ENCODE results near the gene TMEM255B. TPM values are rescaled to one million over a fixed set of nuclear protein-coding genes. Genes with fewer than 3 reads are reported as not detected.

TMEM255B gene
- total and polyA plus RNA-seq, 2 of the 4 experiments (the other 2 are of a cell fraction) = 0.36 to 0.94 TPM

DNA sequence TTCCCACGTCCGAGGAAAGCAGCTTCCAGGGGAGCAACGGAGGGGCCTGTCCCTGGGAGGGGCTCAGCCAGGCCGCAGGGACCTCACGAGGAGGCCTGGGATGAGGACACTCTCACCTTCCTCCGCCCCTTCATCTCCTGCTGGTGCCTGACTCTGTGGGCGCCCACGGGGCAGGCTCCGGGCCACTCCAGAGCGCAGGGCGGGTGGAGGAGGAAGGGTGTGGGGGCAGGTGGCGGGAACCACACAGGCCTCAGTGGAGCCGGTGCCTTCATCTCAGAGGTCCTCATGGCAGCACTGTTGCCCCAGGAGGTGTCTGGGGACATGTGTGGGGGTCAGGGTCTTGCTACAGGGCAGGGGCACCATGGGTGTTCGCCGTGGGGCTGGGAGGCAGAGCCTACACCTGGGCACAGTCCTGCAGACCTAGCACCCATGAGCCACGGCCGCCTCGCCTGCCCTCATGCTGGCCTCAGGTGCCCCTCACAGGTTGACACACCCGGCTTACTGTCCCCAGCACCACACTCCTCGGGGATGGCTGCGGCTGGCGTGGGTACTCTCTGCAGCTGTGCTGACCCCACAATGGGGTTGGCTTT lies 10.1 kb upstream of the TMEM255B start:
- TF ChIP-seq RCOR1 (IDR thresholded peaks at IDR 0.05; ENCODE audit: insufficient replicate concordance, low read length) (no peak), BHLHE40 (IDR thresholded peaks at IDR 0.05; ENCODE audit: low read depth, low read length) (no peak), RAD21 (IDR thresholded peaks at IDR 0.05; ENCODE audit: low read length) (no peak), SMC3 (IDR thresholded peaks at IDR 0.05; ENCODE audit: low read depth, low read length) (no peak), FOS (IDR thresholded peaks at IDR 0.05; ENCODE audit: low read depth, low read length) (no peak), CHD1 (IDR thresholded peaks at IDR 0.05; ENCODE audit: low read depth, low read length) (no peak), NFE2L2 (IDR thresholded peaks at IDR 0.05; ENCODE audit: low read depth, low read length) (no peak)
- Histone ChIP-seq H2BK15ac (ENCODE audit: low read depth, low read length) (no peak overlapping the region), H3K9me3 (ENCODE audit: control insufficient read depth, insufficient read depth, low read length) (no peaks in the 10 kb centered on the region), H2BK5ac (ENCODE audit: low read depth, low read length, poor library complexity, severe bottlenecking) (no peak overlapping the region), H2AK5ac (ENCODE audit: low read depth, low read length) (no peak overlapping the region), H3K14ac (replicated peaks; ENCODE audit: low read depth, low read length) (no peak overlapping the region), H3K4ac (ENCODE audit: low read depth, low read length) (no peak overlapping the region), H2BK120ac (ENCODE audit: low read depth, low read length) (no peak overlapping the region), H3K18ac (ENCODE audit: low read depth, low read length) (no peak overlapping the region), H3K79me1 (ENCODE audit: low read depth in 1 of 2, low read length in 2 of 2) (no peaks in the 10 kb centered on the region), H3K4me1 (ENCODE audit: control insufficient read depth, insufficient read depth, low read length) (no peaks in the 10 kb centered on the region), H3K27ac (ENCODE audit: insufficient read depth, low read length) (no peak overlapping the region), H3K4me2 (ENCODE audit: low read depth, low read length) (no peak overlapping the region), H3K23ac (ENCODE audit: low read depth, low read length) (no peak overlapping the region), H3K4me3 (ENCODE audit: insufficient read depth, low read depth, low read length) (no peak overlapping the region), H3K27me3 (ENCODE audit: control insufficient read depth, insufficient read depth, low read length) (peaks cover 15% of the 10 kb centered on the region), H4K8ac (ENCODE audit: low read depth in 2 of 2, low read length in 2 of 2) (no peak overlapping the region), H3K9ac (ENCODE audit: low read depth, low read length) (no peak overlapping the region), H3K36me3 (ENCODE audit: control insufficient read depth, insufficient read depth, low read length) (no peaks in the 10 kb centered on the region), H4K5ac (ENCODE audit: low read depth, low read length) (no peak overlapping the region), H2AK9ac (replicated peaks; ENCODE audit: low read depth, low read length, poor library complexity) (no peak overlapping the region), H4K20me1 (ENCODE audit: insufficient read depth, low read length) (peaks cover 4% of the 10 kb centered on the region; the same call in 1 of the 2 replicates), H3K56ac (ENCODE audit: extremely low read depth, insufficient read depth, low read length) (no peak overlapping the region), H4K91ac (ENCODE audit: insufficient read depth, low read depth, low read length) (no peak overlapping the region), H3K9me1 (ENCODE audit: insufficient read depth, low read length) (0 out of 2 replicates have a peak, but pooled peaks cover 5% of the 10 kb centered on the region), H2BK20ac (ENCODE audit: low read depth, low read length) (no peak overlapping the region), H2AFZ (replicated peaks; ENCODE audit: low read length, poor library complexity) (no peak overlapping the region)
- WGBS, 2 experiments (ENCODE audit: extremely low coverage in 2 of 2, insufficient read length in 1 of 2) = 75% methylated on average over 9 of the region's 22 CpGs; no CpG with 5 or more reads in 1 of the 2 experiments
- DNase-seq (no peak), ATAC-seq (ENCODE audit: low read depth) (no peak)
- in situ Hi-C loops (cut with MboI; ENCODE audit: low sequenced_read_pairs) (no loop called here), dilution Hi-C loops (cut with HindIII; ENCODE audit: low sequenced_read_pairs, unreplicated experiment) (no loop called here), intact Hi-C loops (cut with micrococcal nuclease) (no loop called here)
- ChIA-PET CTCF (no interaction called here), POLR2A (ENCODE audit: unreplicated experiment) (no interaction called here)
- BruUV-seq (replicated peaks) = no TSS peak

Data from IMR-90 (cell line).